Measurements from ENCODE around the gene SLC35G3. TPM values are rescaled to one million over a fixed set of nuclear protein-coding genes. Genes with fewer than 3 reads are reported as not detected.
A peak's percentile ranks its signal among the peaks of the same experiment; 100 is the strongest.

The SLC35G3 gene
- polyA plus RNA-seq, 1 of the 3 experiments (the other 2 are of a cell fraction) = not detected

GRCh38 chr17:35241520-35241919 lies 47.3 kb upstream of the SLC35G3 start:
- H3K27ac ChIP-seq (ENCODE audit: low read depth in 2 of 2, low read length in 1 of 2) = no peak overlapping the region
- H3K9me2 ChIP-seq = no peaks in the 10 kb centered on the region
- ChIA-PET POLR2A (no interaction called here), CTCF (no interaction called here)
- H2AFZ ChIP-seq (ENCODE audit: low read depth) = no peak overlapping the region
- no peaks in the 10 kb centered on the region for H3K9me3 ChIP-seq
- H4K20me1 ChIP-seq (ENCODE audit: insufficient read depth) = no peaks in the 10 kb centered on the region; the same call in 1 of the 2 replicates
- H3K4me2 ChIP-seq = peak overlapping the region; percentile 94
- H3K79me2 ChIP-seq (ENCODE audit: insufficient read depth) = peaks cover 7% of the 10 kb centered on the region
- TF ChIP-seq MAX (IDR thresholded peaks at IDR 0.05; ENCODE audit: low read depth) (no peak), RFX5 (IDR thresholded peaks at IDR 0.05; ENCODE audit: low read length) (no peak), CHD2 (IDR thresholded peaks at IDR 0.05; ENCODE audit: low read length, partially characterized antibody) (no peak), ZBTB33 (IDR thresholded peaks at IDR 0.05; ENCODE audit: borderline replicate concordance, low read depth) (no peak), RCOR1 (IDR thresholded peaks at IDR 0.05; ENCODE audit: low read length) (no peak)
- no peaks in the 10 kb centered on the region for H3K27me3 ChIP-seq (ENCODE audit: insufficient read depth)
- H3F3A ChIP-seq (replicated peaks; ENCODE audit: insufficient read depth) = peaks cover 25% of the 10 kb centered on the region
- H3K9ac ChIP-seq = no peak overlapping the region
- WGBS (ENCODE audit: low lambda C conversion rate) = 92% methylated on average over 19 of the region's 19 CpGs
- H3K4me3 ChIP-seq (ENCODE audit: low read depth in 2 of 2, low read length in 1 of 2) = peak overlapping the region in 1 of 2 experiments; percentile 99; a peak in 1 of 4 replicates
- H3K36me3 ChIP-seq (replicated peaks in 1 of 2; ENCODE audit: control insufficient read depth in 1 of 2, insufficient read depth in 2 of 2, low read length in 1 of 2) = no peaks in the 10 kb centered on the region
- H3K4me1 ChIP-seq (ENCODE audit: control insufficient read depth in 1 of 2, insufficient read depth in 2 of 2, low read depth in 1 of 2, low read length in 1 of 2) = peaks cover 0 to 11% of the 10 kb centered on the region in 2 experiments; a peak in 1 of 4 replicates
- no peak for DNase-seq

- no peak overlapping the region for H3K4me3 ChIP-seq (ENCODE audit: low read depth in 2 of 2, low read length in 1 of 2)
- H3K27ac ChIP-seq (ENCODE audit: low read depth in 2 of 2, low read length in 1 of 2) = no peak overlapping the region
- POLR2A ChIA-PET = no interaction called here
- no peak for TF ChIP-seq EZH2phosphoT487 (IDR thresholded peaks at IDR 0.05; ENCODE audit: borderline replicate concordance, low read depth)
- H3K27me3 ChIP-seq (ENCODE audit: insufficient read depth) = peaks cover 2% of the 10 kb centered on the region; the same call in 1 of the 2 replicates
- WGBS (ENCODE audit: low lambda C conversion rate) = 72% methylated on average over 8 of the region's 8 CpGs
- peaks cover 25% of the 10 kb centered on the region for H3F3A ChIP-seq (replicated peaks; ENCODE audit: insufficient read depth)
- no peak overlapping the region for H2AFZ ChIP-seq (ENCODE audit: low read depth)
- H4K20me1 ChIP-seq (ENCODE audit: insufficient read depth) = no peaks in the 10 kb centered on the region
- DNase-seq = no peak
- CTCF ChIA-PET = no interaction called here
- H3K9ac ChIP-seq = no peak overlapping the region
- no peaks in the 10 kb centered on the region for H3K36me3 ChIP-seq (replicated peaks in 1 of 2; ENCODE audit: control insufficient read depth in 1 of 2, insufficient read depth in 2 of 2, low read length in 1 of 2)
- H3K4me1 ChIP-seq (ENCODE audit: control insufficient read depth in 1 of 2, insufficient read depth in 2 of 2, low read depth in 1 of 2, low read length in 1 of 2) = peaks cover 0 to 11% of the 10 kb centered on the region in 2 experiments; a peak in 1 of 4 replicates
- H3K79me2 ChIP-seq (ENCODE audit: insufficient read depth) = peaks cover under 1% of the 10 kb centered on the region; the same call in 1 of the 2 replicates
- no peaks in the 10 kb centered on the region for H3K9me2 ChIP-seq
- H3K4me2 ChIP-seq = no peak overlapping the region
- no peaks in the 10 kb centered on the region for H3K9me3 ChIP-seq
Measured at GRCh38 chr17:35240861-35241260, 46.7 kb upstream of the SLC35G3 start.

GRCh38 chr17:35239823-35240222 lies 45.6 kb upstream of the SLC35G3 start:
- no peak for DNase-seq
- Histone ChIP-seq H3K9ac (no peak overlapping the region), H3K27me3 (ENCODE audit: insufficient read depth) (peaks cover 12% of the 10 kb centered on the region; the same call in 1 of the 2 replicates), H2AFZ (ENCODE audit: low read depth) (no peak overlapping the region), H3K79me2 (ENCODE audit: insufficient read depth) (no peaks in the 10 kb centered on the region), H3K4me1 (ENCODE audit: control insufficient read depth in 1 of 2, insufficient read depth in 2 of 2, low read depth in 1 of 2, low read length in 1 of 2) (peaks cover 0 to 9% of the 10 kb centered on the region in 2 experiments; a peak in 1 of 4 replicates), H3K4me2 (no peak overlapping the region), H3K9me3 (no peaks in the 10 kb centered on the region), H3K4me3 (ENCODE audit: low read depth in 2 of 2, low read length in 1 of 2) (no peak overlapping the region), H4K20me1 (ENCODE audit: insufficient read depth) (no peaks in the 10 kb centered on the region), H3F3A (replicated peaks; ENCODE audit: insufficient read depth) (peaks cover 19% of the 10 kb centered on the region), H3K27ac (ENCODE audit: low read depth in 2 of 2, low read length in 1 of 2) (no peak overlapping the region), H3K36me3 (replicated peaks in 1 of 2; ENCODE audit: control insufficient read depth in 1 of 2, insufficient read depth in 2 of 2, low read length in 1 of 2) (no peaks in the 10 kb centered on the region), H3K9me2 (no peaks in the 10 kb centered on the region)
- TF ChIP-seq NFIC (IDR thresholded peaks at IDR 0.05; ENCODE audit: borderline replicate concordance) (no peak), NRF1 (IDR thresholded peaks at IDR 0.05; ENCODE audit: low read depth, low read length) (no peak), FOSL2 (IDR thresholded peaks at IDR 0.05; ENCODE audit: borderline replicate concordance, low read depth) (no peak), GABPA (IDR thresholded peaks at IDR 0.05; ENCODE audit: low read depth) (no peak)
- ChIA-PET CTCF (no interaction called here), POLR2A (no interaction called here)
- 50% methylated on average over 4 of the region's 4 CpGs for WGBS (ENCODE audit: low lambda C conversion rate)
